Lung (tissue), 12 donors: ENCODE data around the gene LTBP1. TPM values are rescaled to one million over a fixed set of nuclear protein-coding genes. Genes with fewer than 3 reads are reported as not detected.

ENCODE experiments used
- ATAC-seq: fragments of 200-7000 bp; cut with Tn5 transposase; one replicate; pipeline ENCODE4 v1.9.1; 2020; ENCODE audit warnings: moderate number of reproducible peaks; ENCODE audit not compliant: insufficient read depth, low FRiP score
- DNase-seq, 3 donors: peaks; one replicate each; pipeline ENCODE4 v3.0.0-alpha.2; 2013 to 2017
- H3K27ac ChIP-seq, 2 donors: one replicate each; pipeline ENCODE4 v1.5.1; 2013; ENCODE audit warnings: mild to moderate bottlenecking in 2 of 2, moderate library complexity in 2 of 2, control low read depth in 1 of 2, inconsistent platforms in 1 of 2, low read depth in 1 of 2, low read length in 1 of 2
- H3K27me3 ChIP-seq, 3 donors: one replicate each; pipeline ENCODE4 v1.5.1; 2013; ENCODE audit warnings: low read length in 2 of 3; ENCODE audit not compliant: control insufficient read depth in 3 of 3, insufficient read depth in 3 of 3
- H3K36me3 ChIP-seq, 4 donors: one replicate each; pipeline ENCODE4 v1.5.1; 2013; ENCODE audit warnings: low read length in 4 of 4, mild to moderate bottlenecking in 1 of 4, moderate library complexity in 1 of 4; ENCODE audit not compliant: control insufficient read depth in 4 of 4, insufficient read depth in 4 of 4
- H3K4me1 ChIP-seq, 5 donors: one replicate each; pipeline ENCODE4 v1.5.1; 2013; ENCODE audit warnings: low read length in 5 of 5, mild to moderate bottlenecking in 2 of 5, moderate library complexity in 1 of 5; ENCODE audit not compliant: control insufficient read depth in 5 of 5, insufficient read depth in 5 of 5
- H3K4me3 ChIP-seq: one replicate; pipeline ENCODE4 v1.5.1; 2013; ENCODE audit warnings: mild to moderate bottlenecking, control low read depth, moderate library complexity
- H3K9ac ChIP-seq, 2 donors: one replicate each; pipeline ENCODE4 v1.5.1; 2013; ENCODE audit warnings: low read length in 2 of 2, control low read depth in 1 of 2; ENCODE audit not compliant: insufficient read depth in 1 of 2
- H3K9me3 ChIP-seq, 4 donors: one replicate each; pipeline ENCODE4 v1.5.1; 2013; ENCODE audit warnings: low read length in 3 of 4, mild to moderate bottlenecking in 1 of 4, moderate library complexity in 1 of 4; ENCODE audit not compliant: control insufficient read depth in 4 of 4, insufficient read depth in 3 of 4
- WGBS, 2 donors: extraction: QIAGEN DNeasy Blood & Tissue Kit; methylation state at CpG; one replicate each; pipeline ENCODE4 v1.1.7; 2013; 5-methylcytosine and 5-hydroxymethylcytosine counted together
- polyA plus RNA-seq, 2 donors: library from polyadenylated mRNA; stranded (reverse); fragments of 200-250 nt; gene quantifications; one replicate each; pipeline ENCODE4 v1.2.1, GENCODE V29; 2013
- total RNA-seq, 2 donors: library from RNA; depleted of rRNA in 1 of 2; stranded (reverse); fragments of >200 nt in 1 of 2; gene quantifications; one replicate each; pipeline ENCODE4 v1.2.1, GENCODE V29; 2014 to 2021
- TF ChIP-seq, protein P1 (sequence below): IDR thresholded peaks from 2 replicates; pipeline ENCODE4 v1.5.1; 2012; ENCODE audit warnings: mild to moderate bottlenecking; ENCODE audit errors: control extremely low read depth, extremely low read depth
- donor health status: control.
- donor health status: control.
- donor health status: Bipolar disorder and iron deficiency.
- donor health status: healthy.
- donor health status: DM: yes; HTN: yes; CAD: no.

The LTBP1 gene
- total and polyA plus RNA-seq, 4 donors, result 8.8 to 57.4 (median 28.6) TPM

DNA sequence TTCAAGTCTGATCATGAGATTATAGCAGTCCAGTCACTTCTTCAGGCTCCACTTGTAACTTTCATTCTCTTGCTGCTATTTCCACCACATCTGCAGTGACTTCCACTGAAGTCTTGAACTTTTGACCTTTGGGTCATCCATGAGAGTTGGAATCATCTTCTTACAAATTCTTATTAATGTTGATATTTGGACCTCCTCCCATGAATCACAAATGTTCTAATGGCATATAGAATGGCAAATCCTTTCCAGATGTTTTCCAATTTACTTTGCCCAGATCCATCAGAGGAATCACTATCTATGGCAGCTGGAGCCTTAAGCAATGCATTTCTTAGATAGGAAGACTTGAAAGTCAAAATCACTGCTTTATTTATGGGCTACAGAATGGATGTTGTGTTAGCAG, 159.4 kb downstream of the LTBP1 start:
- Histone ChIP-seq H3K9ac (no peak overlapping the region), H3K4me3 (no peak overlapping the region), H3K9me3 (no peaks in the 10 kb centered on the region), H3K4me1 (peaks cover 0 to 55% (median 23%) of the 10 kb centered on the region in 5 donors), H3K27ac (no peak overlapping the region), H3K27me3 (no peaks in the 10 kb centered on the region), H3K36me3 (peaks cover 0 to 7% (median 0%) of the 10 kb centered on the region in 4 donors)
- ATAC-seq, result no peak
- TF ChIP-seq, protein P1, sequence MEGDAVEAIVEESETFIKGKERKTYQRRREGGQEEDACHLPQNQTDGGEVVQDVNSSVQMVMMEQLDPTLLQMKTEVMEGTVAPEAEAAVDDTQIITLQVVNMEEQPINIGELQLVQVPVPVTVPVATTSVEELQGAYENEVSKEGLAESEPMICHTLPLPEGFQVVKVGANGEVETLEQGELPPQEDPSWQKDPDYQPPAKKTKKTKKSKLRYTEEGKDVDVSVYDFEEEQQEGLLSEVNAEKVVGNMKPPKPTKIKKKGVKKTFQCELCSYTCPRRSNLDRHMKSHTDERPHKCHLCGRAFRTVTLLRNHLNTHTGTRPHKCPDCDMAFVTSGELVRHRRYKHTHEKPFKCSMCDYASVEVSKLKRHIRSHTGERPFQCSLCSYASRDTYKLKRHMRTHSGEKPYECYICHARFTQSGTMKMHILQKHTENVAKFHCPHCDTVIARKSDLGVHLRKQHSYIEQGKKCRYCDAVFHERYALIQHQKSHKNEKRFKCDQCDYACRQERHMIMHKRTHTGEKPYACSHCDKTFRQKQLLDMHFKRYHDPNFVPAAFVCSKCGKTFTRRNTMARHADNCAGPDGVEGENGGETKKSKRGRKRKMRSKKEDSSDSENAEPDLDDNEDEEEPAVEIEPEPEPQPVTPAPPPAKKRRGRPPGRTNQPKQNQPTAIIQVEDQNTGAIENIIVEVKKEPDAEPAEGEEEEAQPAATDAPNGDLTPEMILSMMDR, result no peak
- DNase-seq, result no peak

DNA sequence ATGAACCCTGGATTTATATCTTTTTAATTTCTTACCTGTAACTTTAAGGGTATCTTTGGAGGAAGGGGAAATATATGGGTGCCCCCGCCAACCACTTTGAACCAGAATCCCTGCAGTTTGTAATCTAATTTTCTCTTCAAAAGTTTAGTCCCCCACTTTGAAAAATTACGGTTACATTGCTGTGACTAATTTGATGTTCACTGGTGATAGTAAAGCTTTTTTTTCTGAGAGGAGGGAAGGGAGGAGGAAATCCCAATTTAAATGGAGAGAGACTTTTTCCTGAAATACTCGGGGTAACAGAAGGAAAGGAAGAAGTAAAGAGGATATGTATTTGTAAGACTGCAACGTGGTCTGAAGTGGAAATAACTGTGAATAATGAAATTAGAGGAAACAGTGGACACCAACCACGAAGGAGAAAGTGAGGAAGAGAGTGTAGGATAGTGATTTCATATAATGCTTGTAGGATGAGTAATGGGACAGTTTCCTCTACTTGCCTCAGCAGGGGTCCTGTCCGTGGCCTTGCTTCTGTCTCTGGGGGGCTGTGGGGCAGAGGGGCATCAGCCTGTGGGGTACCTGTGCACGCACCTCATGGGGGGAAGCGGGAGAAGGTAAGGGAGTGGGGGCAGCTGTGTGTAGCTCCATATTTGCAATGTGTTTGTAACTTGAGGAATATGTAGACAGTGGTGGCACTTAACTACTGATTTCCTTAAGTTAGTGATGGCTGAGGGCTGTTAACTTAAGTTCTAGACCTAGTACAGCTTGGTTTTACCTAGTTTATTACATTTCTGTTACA, 161.1 kb downstream of the LTBP1 start:
- DNase-seq (no peak), ATAC-seq (no peak)
- no peak overlapping the region for H3K9ac ChIP-seq
- WGBS, 2 donors, result 70 to 74% methylated on average over 8 of the region's 8 CpGs
- H3K27me3 ChIP-seq, result no peaks in the 10 kb centered on the region
- H3K27ac ChIP-seq, result peak overlapping the region in 1 of 2 donors; percentile 41
- TF ChIP-seq, protein P1, result no peak
- no peaks in the 10 kb centered on the region for H3K9me3 ChIP-seq
- H3K4me1 ChIP-seq, result peaks cover 0 to 48% (median 22%) of the 10 kb centered on the region in 5 donors
- H3K4me3 ChIP-seq, result no peak overlapping the region
- H3K36me3 ChIP-seq, result peaks cover 0 to 7% (median 0%) of the 10 kb centered on the region in 4 donors

DNA sequence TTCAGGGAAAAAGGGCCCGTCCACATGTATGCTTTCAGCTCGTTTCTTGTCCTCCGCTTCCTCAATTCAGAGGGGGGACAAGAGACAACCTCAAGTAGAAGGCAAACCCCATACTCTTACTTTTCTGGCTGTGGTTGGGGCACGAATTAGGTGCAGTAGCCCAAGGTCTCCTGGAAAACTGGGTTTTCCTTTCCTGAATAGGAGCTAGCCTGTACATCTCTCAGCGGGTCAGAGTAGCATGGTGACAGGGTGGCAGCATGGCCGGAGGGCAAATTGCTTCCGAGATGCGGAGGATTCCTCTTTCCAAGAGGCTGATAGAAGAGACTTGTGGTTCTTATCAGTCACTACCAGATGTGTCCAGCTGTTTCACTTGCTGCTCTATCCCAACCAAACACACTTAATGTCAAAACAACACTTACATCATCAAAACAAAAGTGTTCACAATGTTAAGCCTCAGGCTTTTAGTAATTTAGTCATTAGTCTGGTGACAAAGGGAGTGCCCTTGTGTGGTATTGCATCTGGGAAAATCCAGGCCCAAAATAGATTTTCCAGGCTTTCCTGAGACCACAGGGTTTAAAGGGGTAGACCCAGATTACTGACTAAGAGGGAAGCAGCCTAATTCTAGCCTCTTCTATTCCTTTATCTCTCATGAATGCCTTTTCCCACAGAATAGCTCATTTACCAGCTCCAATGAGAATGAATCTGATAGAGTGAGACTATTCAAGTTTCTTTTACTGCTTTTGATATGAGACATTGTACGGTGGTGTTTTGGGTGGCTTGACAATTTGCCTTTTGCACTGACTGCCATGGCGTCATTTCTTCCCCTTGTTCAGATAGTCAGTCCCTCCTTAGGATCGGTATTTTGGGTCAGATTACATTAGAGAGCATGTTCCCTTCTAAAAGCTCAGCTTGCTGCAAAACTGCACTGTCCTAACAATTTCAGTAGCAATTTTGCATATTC, 162.0 kb downstream of the LTBP1 start:
- ATAC-seq (peak; percentile 53), DNase-seq (peak; percentile 79 to 98 (median 98))
- Histone ChIP-seq H3K4me1 (peaks cover 0 to 45% (median 21%) of the 10 kb centered on the region in 5 donors), H3K9ac (peak overlapping the region; percentile 13 to 83), H3K27ac (peak overlapping the region in 1 of 2 donors; percentile 41), H3K4me3 (no peak overlapping the region), H3K27me3 (no peaks in the 10 kb centered on the region), H3K36me3 (peaks cover 0 to 7% (median 0%) of the 10 kb centered on the region in 4 donors), H3K9me3 (no peaks in the 10 kb centered on the region)
- 71 to 82% methylated on average over 11 of the region's 11 CpGs for WGBS, 2 donors
- TF ChIP-seq, protein P1, result no peak
